GM18873 (cell line): ENCODE measurements around the gene KCNQ1.

Source experiments
- ATAC-seq: cut with Tn5 transposase; IDR thresholded peaks from one replicate; pipeline ENCODE4 v1.9.1; 2021; ENCODE audit warnings: mild to moderate bottlenecking, moderate library complexity, moderate number of reproducible peaks; ENCODE audit not compliant: unreplicated experiment, low FRiP score

Gene KCNQ1

GRCh38 chr11:2779981-2780849 lies 335.4 kb downstream of the KCNQ1 start:
- no peak for ATAC-seq

- ATAC-seq, result no peak
Measured at GRCh38 chr11:2780850-2781407, 336.1 kb downstream of the KCNQ1 start.

- no peak for ATAC-seq
Measured at GRCh38 chr11:2781408-2782274, 336.8 kb downstream of the KCNQ1 start.

DNA sequence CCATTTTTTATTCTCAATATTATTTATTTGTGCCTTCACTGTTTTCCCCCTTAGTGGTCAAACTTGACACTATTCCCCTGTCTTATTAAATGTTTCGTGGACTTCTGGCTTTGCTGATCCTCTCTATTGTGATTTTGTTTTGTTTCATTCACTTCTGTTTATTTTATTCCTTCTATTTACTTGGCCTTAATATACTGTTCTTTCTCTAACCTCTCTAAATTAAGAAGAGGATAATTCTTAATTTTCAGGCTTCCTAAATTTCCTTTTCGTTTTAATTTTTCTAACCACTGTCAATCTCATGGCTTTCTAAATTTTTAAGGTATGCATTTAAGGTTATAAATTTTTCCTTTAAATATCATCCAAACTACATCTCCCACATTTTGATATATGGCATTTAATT lies 338.0 kb downstream of the KCNQ1 start:
- no peak for ATAC-seq

- no peak for ATAC-seq
Measured at GRCh38 chr11:2783536-2784082, 338.8 kb downstream of the KCNQ1 start.

- no peak for ATAC-seq
Measured at GRCh38 chr11:2787816-2788167, 343.0 kb downstream of the KCNQ1 start.

DNA sequence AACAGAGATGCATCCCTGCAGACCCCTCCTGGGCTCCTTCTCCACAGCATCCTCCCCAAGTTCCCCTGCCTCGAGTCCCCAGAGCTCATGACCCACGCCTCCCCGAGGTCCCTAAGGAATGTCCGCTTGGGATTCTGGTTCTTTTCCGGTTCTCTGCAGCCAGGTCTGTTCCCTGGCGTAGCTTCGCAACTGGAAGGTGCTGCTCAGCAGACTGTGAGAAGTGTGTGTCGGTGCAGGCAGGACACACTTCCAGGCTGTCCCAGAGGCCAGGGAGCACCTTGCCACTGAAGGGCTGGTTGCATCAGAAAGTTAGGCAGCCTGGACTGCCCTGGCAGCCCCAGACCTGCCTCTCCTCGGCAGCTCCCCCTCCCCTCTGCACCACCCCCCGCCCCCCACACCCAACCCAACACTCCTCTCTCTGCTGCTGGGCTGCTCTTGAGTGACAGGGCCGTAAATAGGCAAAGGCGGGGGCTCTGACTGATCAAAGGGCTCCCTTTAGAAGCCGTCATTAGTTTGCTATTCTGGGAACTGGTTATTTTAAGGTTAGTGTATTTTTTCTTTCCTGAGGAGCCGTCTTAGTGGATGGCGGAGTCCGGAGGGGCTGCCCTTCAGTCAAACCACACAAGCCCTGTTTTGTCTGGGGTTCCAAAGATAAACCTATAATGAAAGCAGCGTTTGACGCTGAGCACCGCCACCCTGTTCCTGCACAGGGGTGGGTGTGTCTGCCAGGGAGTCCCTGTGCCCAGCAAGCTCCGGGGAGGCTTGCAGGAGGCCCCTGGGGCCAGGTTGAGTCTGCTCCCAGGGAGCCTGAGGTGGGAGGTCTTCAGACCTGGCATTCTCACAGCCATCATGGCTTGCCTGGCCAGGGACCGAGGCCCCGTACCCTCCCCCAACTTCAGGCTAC lies 343.6 kb downstream of the KCNQ1 start:
- no peak for ATAC-seq

DNA sequence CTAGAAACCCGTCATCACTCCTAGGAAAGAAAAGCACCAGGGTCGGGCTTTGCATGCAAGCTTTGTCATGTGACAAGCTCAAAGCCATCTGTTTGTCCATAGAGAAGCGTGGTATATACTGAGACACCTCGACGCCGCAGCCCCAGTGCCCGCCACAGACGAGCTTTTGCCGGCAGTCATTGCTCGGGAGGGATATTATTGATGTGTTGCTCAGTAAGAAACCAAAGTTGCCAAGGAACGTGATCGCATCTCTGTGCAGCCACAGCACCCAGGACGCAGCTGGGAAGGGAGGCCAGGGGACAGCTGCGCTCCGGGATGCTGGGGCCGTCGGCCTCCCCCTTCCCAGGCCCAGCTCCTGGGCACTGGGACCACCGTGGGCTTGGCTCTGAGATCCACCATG lies 344.5 kb downstream of the KCNQ1 start:
- no peak for ATAC-seq

DNA sequence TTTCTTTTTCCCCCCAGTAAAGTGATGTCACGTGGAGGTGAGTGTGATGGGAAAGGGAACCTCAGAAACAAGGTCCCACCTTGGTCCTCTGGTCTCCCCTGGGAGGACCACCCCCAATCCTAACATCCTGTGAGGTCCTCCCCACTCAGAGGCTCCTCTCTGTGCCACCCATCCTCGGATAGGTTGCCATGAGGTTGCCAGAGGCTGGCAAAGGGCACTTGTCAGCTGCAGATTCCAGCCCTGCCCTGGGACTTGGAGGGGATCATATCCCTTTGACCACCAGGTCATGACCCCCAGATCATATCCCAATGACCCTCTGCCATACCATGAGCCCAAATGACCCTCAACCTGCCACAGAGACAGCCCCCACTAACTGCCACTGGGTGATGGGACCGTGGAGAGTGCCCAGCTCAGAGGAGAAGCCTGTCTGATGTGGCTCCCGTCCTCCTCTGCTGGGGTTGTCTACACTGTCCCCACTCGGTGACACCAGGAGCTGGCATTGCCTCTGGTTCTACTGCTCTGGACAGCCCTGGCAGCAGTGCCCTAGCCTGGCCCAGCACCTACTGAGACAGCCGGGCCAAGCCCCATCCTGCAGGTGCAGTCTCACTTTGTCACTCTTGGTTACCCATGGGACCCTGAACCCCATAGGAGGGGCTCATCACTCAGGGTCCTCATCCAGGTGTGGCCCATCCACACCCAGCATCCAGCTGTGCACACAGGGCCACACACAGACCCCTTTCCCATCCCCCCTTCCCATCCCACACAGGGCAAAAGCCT lies 345.2 kb downstream of the KCNQ1 start:
- no peak for ATAC-seq

DNA sequence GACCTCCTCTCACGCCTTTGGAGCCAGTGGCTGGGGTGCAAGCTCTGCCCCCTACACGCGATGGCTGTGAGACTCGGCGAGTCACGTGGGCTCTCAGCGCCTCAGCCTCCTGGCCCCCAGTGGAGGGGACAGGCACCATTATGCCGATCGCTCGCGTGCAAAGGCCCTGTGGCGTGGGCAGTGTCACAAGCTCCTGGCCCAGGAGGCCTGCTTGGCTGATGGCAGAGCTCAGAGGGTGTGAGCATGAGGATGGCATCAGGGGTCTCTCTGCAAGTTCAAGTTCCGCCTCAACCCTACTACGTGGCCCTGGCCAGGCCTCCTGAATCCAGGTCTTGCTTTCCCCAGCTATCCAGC lies 345.7 kb downstream of the KCNQ1 start:
- ATAC-seq, result no peak

GRCh38 chr11:2791139-2791520 lies 346.3 kb downstream of the KCNQ1 start:
- no peak for ATAC-seq

DNA sequence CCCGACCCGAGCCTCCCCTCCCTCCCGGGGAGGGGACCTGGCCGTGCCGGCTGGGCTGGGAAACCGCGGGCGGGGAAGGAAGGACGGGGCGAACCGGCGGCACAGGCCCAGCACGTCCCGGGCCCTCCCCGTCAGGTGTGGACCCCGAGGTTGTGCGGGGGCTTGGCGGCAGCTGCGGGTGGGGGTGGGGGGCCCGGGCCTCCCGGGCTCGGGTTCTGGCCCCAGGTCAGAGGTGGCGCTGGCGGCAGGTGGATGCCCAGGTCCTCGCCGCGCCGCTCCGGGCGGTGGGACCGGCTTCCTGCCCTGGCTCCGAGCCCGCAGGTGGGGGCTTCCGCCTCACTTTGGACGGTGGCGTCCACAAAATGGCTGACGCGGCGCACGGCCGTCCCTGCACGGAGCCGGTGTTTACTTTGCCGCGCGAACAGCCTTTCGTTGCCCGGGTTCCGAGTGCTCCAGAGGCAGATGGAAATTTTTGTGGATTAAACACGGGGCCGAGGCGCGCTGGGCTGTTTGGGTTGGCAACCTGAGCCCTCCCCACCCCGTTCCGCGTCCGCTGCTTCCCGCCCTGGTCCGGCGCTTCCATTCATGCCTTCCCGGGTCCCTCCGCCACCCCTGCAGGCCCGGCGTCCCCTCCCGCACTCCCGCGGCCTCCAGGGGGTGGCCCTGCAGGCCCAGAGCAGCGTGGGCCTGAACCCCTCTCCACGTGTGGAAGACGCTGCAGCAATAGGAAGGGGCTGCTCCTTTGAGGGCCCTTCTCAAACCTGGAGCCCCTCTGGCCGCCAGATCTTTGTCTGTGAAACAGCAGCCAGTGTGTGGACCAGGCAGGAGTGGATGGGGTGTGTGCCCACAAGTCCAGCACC lies 346.9 kb downstream of the KCNQ1 start:
- ATAC-seq, result no peak

DNA sequence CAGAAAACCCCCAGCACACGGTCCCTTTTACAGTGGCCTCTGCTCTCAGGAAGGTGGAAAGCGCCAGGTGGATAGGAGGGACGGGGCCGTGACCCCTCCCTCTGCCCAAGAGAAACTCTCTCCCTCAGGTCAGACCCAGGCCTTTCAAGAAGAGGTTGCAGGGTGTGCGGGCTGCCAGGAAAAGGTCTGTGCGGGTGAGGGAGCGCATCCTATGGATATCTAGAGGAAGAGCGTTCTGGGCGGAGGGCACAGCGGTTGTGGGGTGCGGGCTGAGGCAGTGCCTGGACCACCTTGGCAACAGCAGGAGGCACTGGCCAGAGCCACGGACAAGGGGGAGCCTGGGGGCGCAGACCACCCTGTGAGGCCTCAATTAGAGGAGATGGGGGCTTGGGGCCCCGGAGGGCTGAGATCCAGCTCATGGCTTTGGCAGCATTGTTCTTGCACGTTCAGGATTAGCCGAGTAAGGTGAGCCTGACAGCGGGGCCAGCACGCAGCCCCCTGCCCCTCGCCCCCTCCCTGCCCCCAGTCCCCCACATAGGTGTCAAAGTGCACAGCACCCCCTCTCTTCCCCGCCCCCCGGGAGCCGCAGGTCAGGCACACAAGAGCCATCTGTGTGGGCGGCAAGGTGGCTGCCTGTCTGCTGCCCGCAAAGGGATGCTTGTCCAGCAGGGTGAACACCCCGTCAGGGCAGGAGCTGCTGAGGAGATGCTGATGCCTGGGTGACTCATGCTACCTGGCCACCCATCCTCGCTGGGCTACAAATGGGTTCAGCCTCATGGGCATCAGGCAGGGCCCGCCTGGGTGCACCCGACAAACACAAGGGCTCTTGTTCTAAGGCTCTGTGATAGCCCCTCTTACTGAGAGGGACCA lies 347.8 kb downstream of the KCNQ1 start:
- no peak for ATAC-seq

DNA sequence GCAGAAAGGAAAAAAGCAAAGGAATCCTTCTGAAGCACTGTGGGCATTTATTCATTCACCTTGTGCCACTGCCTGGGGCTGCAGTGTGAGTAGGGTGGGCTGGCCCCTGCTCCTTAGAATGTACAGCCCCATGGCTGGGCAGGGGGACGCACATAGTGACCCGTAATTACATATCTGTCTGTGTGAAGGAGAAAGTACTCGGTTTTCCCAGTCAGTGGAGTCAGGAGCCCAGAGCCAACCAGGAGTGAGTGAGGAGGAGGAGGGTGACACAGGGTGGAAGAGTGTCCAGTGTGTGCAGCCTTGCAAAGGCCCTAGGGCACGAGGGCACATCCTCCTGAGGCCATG lies 348.9 kb downstream of the KCNQ1 start:
- no peak for ATAC-seq

GRCh38 chr11:2794046-2794967 lies 349.5 kb downstream of the KCNQ1 start:
- no peak for ATAC-seq

DNA sequence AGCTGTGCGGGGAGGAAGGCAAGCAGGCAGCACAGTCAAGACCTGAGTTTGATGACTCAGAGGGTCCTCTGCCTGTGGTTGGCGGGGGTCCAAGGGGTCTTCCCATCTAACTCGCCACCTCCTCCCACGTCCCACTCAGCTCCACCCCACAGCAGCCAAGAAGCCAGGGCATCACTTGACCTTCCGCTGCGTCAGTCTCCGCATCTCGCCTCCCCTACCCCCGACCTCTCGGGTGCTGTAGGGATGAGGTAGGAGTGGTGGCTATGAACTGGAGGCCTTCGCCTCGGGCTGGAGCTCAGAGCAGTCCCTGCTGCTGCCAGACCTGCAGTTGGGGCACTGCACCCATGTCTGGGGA lies 350.1 kb downstream of the KCNQ1 start:
- ATAC-seq, result no peak

GRCh38 chr11:2795491-2795991 lies 350.7 kb downstream of the KCNQ1 start:
- ATAC-seq, result no peak
